Measurements from ENCODE around the gene SERTAD1. TPM values are rescaled to one million over a fixed set of nuclear protein-coding genes. Genes with fewer than 3 reads are reported as not detected.

The SERTAD1 gene
- total and polyA plus RNA-seq, 2 of the 8 experiments (the other 6 are each of a cell fraction or from before 2014, with no cell fraction given) = 5.4 to 6.6 TPM

- FAIRE-seq (no peak), DNase-seq (ENCODE audit: low read depth in 1 of 2, low spot score in 2 of 2) (peak in 1 of 2 experiments; percentile 96)
- Histone ChIP-seq H3K18ac (ENCODE audit: extremely low read depth, low read length) (peak overlapping the region; percentile 93), H3K4me3 (ENCODE audit: extremely low read depth in 1 of 4, insufficient read depth in 2 of 4, low read depth in 3 of 4, low read length in 4 of 4) (peak overlapping the region; percentile 47 to 70 (median 57)), H2BK15ac (ENCODE audit: low read length) (no peak overlapping the region), H2BK120ac (replicated peaks; ENCODE audit: low read depth, low read length) (no peak overlapping the region), H3K36me3 (ENCODE audit: control insufficient read depth in 2 of 4, insufficient read depth in 4 of 4, low read length in 3 of 4) (peaks cover 0 to 2% (median 0%) of the 10 kb centered on the region in 4 experiments; a peak in 2 of 8 replicates), H3K27ac (ENCODE audit: low read depth, low read length) (peak overlapping the region; percentile 51; the same call in 1 of the 2 replicates), H3K23ac (ENCODE audit: insufficient read length) (no peak overlapping the region), H3K4me2 (ENCODE audit: insufficient read depth in 1 of 2, low read depth in 2 of 2, low read length in 2 of 2) (peak overlapping the region; percentile 54 to 74), H3K9ac (replicated peaks in 1 of 4; ENCODE audit: extremely low read depth in 1 of 4, low read depth in 3 of 4, low read length in 3 of 4) (peak overlapping the region in 2 of 4 experiments; percentile 48 to 49; a peak in 5 of 7 replicates), H4K20me1 (replicated peaks in 1 of 2; ENCODE audit: control insufficient read depth in 1 of 2, insufficient read depth in 2 of 2, low read length in 2 of 2) (no peaks in the 10 kb centered on the region), H3K56ac (replicated peaks; ENCODE audit: insufficient read length, low read depth, low read length) (peak overlapping the region; percentile 72), H3K79me2 (ENCODE audit: control insufficient read depth in 1 of 2, insufficient read depth in 2 of 2, low read length in 2 of 2) (no peaks in the 10 kb centered on the region), H3K4me1 (replicated peaks in 1 of 4; ENCODE audit: control insufficient read depth in 3 of 4, insufficient read depth in 4 of 4, low read length in 3 of 4) (peaks cover 4 to 7% (median 5%) of the 10 kb centered on the region in 4 experiments; a peak in 5 of 7 replicates), H3K79me1 (ENCODE audit: low read depth, low read length) (no peaks in the 10 kb centered on the region; the same call in 1 of the 2 replicates), H2AFZ (ENCODE audit: low read length) (no peak overlapping the region; the same call in 1 of the 2 replicates), H3K4ac (replicated peaks; ENCODE audit: insufficient read length, low read depth, low read length) (no peak overlapping the region), H3K9me3 (ENCODE audit: insufficient read depth in 2 of 2, low read depth in 1 of 2, low read length in 1 of 2) (no peaks in the 10 kb centered on the region), H4K8ac (ENCODE audit: extremely low read depth, insufficient read depth, low read length) (no peak overlapping the region; the same call in 1 of the 2 replicates), H3K27me3 (replicated peaks in 1 of 4; ENCODE audit: control insufficient read depth in 3 of 4, extremely low read depth in 1 of 4, insufficient read depth in 3 of 4, low read length in 3 of 4) (no peaks in the 10 kb centered on the region; a peak in 1 of 7 replicates), H4K91ac (replicated peaks; ENCODE audit: insufficient read length, low read length) (peak overlapping the region; percentile 63), H2BK5ac (ENCODE audit: low read depth, low read length) (peak overlapping the region; percentile 56; the same call in 1 of the 2 replicates), H3K23me2 (ENCODE audit: low read depth, low read length) (peaks cover 10% of the 10 kb centered on the region), H2AK5ac (ENCODE audit: low read depth, low read length) (no peak overlapping the region), H2BK12ac (ENCODE audit: low read depth, low read length) (peak overlapping the region; percentile 44; the same call in 1 of the 2 replicates), H4K5ac (ENCODE audit: insufficient read length, low read depth, low read length) (peak overlapping the region; percentile 44), H2BK20ac (ENCODE audit: low read length) (no peak overlapping the region), H3K14ac (ENCODE audit: insufficient read length) (no peak overlapping the region)
- CTCF ChIA-PET (ENCODE audit: partially characterized antibody) = interaction anchor here (0.6 to 4.4 kb wide), 35 partner anchors 8 to 281 kb away, joined by 3 to 41 read pairs (median 4); partner anchors contain the start of genes BLVRB, HIPK4, PRX and SERTAD3
- POLR2A ChIA-PET (ENCODE audit: partially characterized antibody) = interaction anchor here (0.5 to 3.3 kb wide), 19 partner anchors 9 to 149 kb away, joined by 3 to 18 read pairs (median 4); partner anchors contain the start of genes BLVRB and SERTAD3
- 6% methylated on average over 44 of the region's 56 CpGs; no CpG with 5 or more reads in 1 of the 2 experiments for WGBS, 2 experiments (ENCODE audit: extremely low coverage in 1 of 2, insufficient coverage in 1 of 2, insufficient read length in 1 of 2, insufficient replicate concordance in 2 of 2, low coverage in 1 of 2, low lambda C conversion rate in 2 of 2, missing lambda C conversion rate in 1 of 2)
- TF ChIP-seq SP1 (IDR thresholded peaks at IDR 0.05; ENCODE audit: low read depth, low read length) (peak; percentile 69), CTCF (IDR thresholded peaks at IDR 0.05; ENCODE audit: control extremely low read depth in 1 of 3, insufficient read depth in 1 of 3, low read depth in 1 of 3, low read length in 3 of 3) (peak; percentile 87 to 93 (median 90)), CTBP2 (IDR thresholded peaks at IDR 0.05; ENCODE audit: borderline replicate concordance, insufficient read depth, insufficient read length, low read length) (no peak), RNF2 (IDR thresholded peaks at IDR 0.05; ENCODE audit: borderline replicate concordance, low read depth, low read length, missing control alignments, poor library complexity, severe bottlenecking) (no peak), GTF2F1 (IDR thresholded peaks at IDR 0.05; ENCODE audit: borderline replicate concordance, low read depth, low read length) (no peak)
- TF ChIP-seq, protein P1, sequence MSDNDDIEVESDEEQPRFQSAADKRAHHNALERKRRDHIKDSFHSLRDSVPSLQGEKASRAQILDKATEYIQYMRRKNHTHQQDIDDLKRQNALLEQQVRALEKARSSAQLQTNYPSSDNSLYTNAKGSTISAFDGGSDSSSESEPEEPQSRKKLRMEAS (IDR thresholded peaks at IDR 0.05) = peak; percentile 90
Measured at GRCh38 chr19:40420766-40421765, 4.7 kb downstream of the SERTAD1 start.
